Activated CD4-positive, alpha-beta T cell treated with anti-CD3 and anti-CD28 coated beads, Interleukin-2, amount 50 U/mL, for 4 hours (primary cell): ENCODE data around the gene OPCML.

ENCODE experiments used
- DNase-seq, 2 experiments: peaks; one replicate each; pipeline ENCODE4 v3.0.0-alpha.2; 2020

Gene OPCML

DNA sequence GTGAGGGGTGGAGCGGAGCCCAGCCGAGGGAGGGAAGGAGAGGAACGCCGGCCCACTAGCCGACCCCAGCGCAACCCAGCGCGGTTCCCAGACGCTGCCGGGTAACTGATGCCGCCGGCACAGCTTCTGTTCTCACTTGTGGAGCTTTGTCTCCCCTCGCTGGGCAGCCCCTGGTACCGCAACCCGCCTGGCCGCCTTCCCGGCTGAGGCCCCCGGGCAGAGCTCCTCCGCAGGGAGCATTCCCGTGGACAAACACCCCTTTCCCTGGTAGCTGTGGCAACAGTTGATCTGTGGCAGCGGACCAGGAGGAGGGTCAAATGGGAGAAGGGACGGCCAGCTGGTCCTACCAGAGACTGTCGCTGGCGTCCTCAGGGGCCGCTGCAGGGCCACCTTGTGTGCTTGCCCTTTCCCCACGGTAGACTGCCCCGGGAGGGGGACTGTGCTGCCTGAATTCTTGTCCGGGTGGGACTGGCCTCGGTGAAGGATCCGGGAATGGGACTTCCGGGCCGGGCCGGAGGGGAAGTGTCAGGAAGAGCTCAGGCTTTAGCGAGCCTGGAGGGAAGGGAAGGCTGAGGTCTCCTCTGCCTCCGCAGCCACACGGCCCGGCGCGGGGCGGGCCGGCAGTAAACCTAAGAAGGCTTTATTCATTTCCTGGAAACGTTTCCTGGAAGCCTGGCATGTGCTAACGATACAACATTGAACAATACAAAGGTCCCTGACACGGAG, 468.0 kb downstream of the OPCML start:
- DNase-seq = no peak

DNA sequence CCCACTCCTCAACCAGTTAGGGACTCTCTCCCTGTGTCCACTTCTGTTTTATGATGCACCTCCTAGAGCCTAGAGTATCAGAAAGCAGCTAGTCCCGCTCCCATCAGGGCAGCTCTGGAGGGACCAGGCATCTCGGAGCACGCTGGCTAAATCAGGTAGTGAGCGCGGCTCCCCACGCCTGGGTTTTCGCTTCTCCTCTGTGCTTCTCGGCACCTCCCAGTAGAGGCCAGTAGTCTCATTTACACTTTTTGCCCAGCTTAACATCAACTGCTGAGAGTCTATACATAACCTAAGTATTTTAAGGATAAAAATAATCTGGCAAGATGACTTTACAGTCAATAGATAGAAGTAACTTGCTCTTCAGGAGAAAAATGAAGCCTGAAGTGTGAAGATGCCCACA, 473.8 kb downstream of the OPCML start:
- no peak for DNase-seq

DNA sequence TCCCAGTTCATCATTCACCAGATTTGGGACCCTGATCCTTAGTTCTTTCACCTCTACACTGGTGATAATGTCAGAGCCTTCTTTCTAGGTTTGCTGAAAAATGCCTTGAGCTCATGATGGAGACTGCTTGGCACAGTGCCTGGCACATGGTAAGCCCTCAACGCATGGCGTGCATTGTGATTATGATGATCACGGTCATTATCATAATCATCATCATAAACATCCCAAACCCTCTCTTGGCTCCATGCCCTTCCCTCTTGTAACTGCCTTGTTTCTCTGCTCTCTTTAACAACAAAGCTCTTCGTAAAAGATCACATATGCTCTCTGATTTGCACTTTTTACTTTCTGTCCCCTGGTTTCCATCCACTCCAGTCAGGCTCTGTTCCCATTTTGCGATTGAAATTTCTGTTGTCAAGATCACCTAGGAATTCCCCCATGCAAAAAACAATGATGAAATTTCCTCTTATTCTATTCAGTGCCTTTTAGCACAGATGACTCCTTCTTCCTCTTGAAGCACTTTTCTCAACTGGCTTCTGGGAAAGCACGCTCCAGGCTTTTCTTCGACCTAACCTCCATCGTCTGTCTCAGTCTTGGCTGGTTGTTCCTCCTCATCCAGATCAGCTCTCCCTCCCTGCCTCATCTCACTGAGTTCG, 479.1 kb downstream of the OPCML start:
- DNase-seq = no peak

DNA sequence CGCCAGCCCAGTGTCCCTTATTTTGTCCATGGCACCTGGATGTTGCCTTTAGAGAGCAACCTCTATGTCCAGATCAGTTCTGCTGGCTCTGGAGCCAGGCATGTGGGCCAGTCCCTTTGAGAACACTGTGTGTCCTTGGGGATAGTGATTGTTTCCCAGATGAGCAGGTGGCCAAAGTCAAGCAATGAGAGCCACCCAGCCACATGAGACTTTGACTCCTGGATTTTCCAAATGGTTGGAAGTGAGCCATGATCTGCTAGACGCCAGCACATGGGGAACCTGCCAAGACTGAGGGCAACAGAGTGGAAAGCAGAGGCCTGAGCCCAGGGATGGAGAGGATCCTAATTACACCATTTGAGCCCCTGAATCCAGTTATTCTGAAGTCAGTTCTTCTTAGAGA, 479.8 kb downstream of the OPCML start:
- no peak for DNase-seq

DNA sequence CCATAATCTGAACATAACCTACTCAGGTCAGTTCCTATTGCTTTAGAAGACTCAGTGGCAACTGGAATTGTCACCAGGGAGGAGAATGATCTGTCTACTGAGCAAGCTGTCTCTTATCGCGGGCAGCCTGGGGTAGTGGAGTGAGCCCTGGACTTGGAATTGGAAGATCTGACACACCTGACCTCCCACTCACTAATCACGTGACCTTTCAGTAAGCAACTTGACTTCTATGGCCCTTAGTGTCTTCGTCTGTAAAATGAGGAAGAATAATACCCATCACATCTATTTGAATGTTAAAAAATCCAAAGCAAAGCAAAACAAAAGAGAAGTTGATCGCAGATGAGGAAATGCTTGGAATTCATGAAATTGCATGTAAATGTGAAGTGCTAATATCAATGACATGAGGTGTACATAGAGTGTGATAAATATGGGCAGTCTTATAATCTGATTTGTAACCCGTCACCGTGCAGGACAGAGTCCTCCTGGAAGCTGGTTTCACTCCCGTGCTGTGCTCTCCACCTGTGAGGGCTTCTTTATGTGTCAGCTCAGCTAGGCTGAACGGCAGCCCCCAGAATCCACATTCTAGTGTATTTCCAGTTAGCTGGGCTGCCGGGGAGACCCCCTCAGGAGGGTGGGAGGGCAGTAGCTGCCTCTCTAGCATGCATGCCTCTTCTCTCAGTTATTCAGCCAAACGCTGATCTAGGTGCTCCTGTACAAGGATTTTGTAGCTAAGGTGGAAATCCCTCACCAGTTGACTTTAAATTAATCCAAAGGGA, 482.9 kb downstream of the OPCML start:
- DNase-seq = no peak

DNA sequence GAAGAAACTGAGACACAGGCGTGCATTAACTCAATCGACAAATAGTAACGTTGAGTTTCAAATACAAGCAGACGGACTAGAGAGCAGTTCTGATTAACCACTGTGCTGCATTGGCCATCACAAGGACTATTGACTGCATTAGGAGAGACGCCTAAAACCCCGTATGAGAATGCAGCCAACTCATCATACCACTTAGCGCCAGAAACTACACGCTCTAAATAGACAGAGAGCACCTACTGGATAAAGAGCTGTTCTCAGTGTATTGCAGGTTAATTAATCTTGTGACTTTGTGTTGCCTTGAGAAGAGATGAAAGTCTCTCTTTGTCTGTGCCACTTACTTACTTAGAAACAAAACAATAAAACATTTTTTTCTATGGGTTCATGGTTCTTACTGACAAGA, 484.0 kb downstream of the OPCML start:
- no peak for DNase-seq

DNA sequence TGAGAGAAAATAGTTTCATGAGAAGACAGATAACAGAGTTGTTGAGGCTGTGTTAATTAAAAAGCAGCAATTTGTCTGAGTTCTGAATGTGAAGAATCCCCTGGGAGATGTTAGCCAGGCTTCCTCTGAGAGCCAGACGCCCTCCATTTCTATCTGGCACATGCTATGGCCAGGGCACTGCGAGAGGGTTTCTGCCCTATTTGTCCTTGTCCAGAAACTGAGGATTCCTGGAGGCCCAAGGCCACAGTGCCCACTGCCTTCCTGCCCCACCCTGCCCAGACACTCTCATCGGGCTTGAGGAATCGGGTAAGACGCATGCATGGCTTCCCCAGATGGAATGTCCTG, 484.6 kb downstream of the OPCML start:
- DNase-seq = no peak

DNA sequence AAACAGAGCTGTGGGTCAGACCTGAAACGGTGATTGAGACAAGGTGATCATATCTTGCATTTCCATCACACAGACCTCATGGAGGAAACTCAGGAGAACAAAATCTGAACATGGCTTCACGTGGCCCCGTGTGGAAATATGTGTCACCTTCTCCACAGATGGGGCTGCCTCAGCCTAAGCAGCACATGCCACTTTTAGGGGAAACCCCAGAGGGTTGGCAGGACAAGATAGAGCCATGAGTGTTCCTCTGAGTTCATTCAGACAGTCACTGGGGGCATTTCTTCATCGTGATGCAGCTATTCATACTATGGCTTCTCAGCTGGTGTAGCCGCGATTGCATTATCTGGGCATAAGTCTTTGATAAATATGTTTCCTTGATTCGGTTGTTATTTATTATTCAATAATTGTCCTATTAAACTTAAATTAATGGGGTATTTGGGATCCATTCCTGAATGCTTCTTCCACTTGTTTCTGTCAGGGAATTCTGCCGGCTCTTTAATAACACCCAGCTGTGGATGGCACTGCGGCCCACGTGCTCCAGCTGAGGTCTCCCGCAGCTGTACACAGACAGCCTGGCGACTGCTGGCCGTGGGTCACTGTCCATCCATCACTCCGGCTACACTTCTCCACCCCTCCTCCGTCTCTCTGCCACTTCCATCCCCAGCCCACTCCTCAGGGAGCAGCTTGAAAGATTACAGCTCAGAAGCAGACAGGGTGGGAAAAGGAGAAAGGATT, 485.1 kb downstream of the OPCML start:
- no peak for DNase-seq

DNA sequence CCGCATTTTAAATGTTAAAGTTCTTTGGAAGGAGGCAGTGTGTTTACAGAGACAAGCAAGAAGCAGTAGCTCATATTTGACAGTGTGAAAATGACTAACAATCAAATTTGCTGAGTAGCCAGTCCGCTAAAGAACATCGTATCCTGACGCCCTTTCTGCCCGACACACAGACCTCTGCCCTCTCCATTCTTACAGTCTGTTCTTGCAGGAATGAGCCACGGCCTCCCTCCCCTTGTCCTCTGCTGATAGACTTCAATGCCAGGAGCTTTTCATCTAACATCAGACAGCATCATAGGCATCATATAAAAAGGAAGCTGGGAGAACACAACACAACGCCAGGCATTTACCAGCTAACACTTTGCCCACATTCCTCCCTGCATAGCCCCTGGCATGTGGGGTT, 486.0 kb downstream of the OPCML start:
- DNase-seq = no peak

DNA sequence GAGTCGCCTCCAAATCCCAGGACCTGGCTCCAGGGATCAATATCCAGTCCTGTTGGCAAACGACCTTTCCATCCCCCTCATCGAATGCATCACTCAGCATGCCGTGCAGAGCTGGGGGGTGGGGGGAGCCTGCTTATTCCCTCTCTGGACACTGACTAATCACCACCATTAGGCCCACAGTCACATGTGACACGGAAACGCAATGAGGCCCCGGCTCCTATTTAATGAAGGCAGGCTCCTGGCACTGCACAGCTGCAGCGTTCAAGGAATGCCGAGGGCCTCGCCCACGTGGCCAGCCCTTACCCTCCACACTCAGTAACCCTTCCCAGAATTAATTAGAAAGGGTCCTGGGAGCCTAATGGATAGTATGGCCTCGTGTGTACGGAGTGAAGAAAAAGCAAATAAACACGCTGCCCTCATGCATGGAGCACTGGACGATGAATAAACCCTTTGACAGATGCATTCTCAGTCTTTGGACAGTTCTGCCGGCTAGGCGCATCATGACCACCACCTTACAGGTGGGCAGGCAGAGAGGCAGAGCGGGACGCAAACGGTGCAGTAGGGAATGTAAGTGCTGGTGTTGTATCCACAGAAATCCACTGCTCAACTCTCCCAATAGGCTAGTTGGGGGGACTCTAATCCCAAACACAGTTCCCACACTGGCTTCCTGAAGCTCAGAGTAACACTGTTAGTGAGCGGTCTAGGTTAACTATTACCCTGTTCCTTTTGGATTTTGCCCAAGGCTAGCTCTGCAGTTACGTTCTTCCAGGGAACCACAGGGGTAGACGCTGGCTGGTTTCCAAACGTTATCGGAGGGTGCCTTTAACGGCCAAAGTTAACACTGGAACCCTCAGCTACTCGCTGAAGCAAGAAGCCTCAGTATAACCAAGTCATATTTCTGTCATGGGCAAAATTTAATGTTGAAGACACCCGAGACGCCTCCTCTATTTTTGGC, 490.1 kb downstream of the OPCML start:
- DNase-seq = no peak

DNA sequence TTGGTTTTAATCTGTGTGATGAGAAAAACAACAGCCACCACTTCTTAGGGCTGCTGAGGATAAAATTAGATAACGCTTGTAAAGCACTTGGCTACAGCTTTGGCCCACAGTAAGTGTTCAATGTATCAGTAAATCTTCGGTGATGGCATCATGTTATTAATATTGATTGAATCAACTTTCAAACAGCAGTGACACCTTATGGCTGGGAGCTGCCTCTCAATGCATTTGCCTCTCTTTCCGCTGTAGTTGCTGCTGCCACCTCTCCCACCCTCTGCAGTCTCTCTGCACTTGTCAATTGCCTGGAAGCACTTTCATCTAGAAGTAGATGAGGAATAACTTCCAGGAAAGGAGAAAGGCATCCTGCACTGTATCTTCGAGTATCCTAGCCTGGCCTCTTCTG, 491.1 kb downstream of the OPCML start:
- DNase-seq = no peak

DNA sequence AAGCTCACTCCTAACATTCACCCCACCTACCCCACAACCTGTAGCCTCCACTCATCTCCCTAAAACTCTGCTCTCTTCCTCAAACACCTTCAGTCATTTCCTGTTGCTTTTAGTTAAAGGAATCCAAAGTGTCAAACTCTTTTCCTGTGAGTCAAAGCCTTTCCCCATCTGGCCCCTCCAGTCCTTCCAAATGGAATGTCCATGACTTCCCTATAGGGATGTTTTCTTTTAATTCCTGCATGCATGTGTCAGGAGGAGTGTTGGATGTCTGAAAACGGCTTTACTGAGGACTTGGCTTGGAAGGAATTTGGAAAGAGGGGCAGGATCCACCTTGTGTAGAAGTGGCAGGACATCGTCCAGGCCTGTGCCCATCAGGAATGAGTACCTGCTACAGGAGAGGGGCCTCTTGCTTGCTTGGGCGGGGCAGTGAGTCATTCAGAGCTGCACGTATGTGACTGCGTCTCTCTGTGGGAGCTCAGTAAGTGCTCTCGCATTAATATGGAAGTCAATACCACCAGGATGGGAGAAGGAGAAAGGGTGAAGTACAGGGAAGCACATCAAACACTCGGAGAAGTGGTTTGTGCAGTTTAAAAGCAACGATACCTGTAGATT, 491.9 kb downstream of the OPCML start:
- no peak for DNase-seq

DNA sequence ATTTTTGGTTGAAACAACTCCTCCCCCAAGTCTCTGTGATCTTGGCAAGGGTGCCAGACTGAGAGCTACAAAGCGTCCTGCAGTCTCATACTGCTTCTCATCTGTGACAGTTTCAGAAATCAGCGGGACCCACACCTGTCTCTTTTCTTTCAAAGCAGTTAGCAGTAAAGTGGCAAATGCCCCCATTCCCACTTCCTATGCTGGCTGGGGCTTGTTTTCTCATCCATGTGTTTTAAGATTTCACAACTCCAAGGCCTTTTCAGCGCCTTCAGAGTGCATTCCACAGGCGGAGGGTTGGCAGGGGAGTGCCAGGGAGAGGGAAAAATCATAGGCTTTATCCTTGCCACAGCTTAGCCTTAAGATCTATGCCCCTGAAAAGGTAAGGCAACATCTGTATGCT, 493.5 kb downstream of the OPCML start:
- DNase-seq = no peak

DNA sequence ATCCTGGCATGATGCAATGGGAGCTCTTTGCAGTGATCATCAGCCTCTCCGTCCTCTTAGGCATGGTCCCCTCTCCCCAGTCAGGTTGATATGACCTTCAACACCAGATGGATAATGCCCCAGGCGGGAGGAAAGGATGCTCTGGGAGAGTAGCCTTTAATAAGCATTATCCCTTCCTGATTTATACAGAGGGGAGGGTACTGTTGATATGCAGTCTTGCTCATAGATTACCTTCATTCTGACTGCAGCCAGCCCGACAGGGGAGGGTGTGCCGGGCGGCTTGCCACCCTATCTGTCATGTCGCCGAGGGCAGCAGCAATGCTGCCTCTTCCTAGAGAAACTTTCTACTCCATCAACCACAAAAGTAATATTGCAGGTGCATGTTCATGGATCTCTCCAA, 497.4 kb downstream of the OPCML start:
- no peak for DNase-seq

DNA sequence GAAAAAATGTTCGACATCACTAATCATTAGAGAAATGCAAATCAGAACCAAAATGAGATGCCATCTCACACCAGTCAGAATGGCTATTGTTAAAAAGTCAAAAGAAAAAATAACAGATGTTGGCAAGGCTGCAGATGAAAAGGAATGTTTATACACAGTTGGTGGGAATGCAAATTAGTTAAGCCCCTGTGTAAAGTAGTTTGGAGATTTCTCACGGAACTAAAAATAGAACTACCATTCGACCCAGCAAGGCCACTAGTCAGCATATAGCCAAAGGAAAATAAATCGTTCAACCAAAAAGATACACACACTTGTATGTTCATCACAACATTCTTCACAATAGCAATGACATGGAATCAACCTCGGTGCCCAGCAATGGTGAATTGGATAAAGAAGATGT, 503.2 kb downstream of the OPCML start:
- DNase-seq = no peak

DNA sequence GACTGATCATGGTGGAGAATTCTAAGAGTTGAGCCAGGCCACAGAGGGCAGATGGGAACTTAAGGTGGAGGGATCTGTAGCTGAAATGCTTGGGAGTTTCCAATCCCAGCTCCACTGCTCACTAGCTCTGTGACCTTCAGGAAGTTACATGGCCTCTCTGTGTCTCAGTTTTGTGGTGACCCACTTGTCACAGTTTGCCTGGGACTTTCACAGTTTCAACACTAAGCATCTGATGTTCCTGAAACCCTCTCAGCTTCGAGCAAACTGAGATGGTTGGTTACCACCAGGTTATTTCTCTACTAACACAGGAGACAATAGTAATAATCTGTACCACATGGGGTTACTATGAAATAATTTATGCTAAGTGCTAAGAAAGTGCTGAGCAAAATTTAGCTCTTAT, 505.3 kb downstream of the OPCML start:
- no peak for DNase-seq

DNA sequence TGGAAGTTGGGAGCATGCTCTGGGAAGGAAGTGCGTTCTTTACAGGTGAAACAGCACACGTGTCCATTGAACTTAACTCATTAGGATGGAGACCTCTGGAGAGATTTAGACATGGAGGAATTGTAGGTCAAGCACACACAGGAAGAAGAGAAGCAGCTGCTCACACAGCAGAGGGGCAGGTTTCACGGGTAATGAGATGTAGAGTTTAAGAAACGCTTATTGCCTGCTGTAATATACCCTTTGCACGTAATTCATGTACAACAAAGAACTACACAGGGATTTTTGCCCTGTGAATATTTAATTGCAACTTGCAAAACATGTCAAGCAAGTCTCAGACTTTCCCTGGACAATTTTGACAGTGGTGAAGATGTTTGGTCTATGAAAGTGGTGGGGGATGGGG, 508.0 kb downstream of the OPCML start:
- no peak for DNase-seq

DNA sequence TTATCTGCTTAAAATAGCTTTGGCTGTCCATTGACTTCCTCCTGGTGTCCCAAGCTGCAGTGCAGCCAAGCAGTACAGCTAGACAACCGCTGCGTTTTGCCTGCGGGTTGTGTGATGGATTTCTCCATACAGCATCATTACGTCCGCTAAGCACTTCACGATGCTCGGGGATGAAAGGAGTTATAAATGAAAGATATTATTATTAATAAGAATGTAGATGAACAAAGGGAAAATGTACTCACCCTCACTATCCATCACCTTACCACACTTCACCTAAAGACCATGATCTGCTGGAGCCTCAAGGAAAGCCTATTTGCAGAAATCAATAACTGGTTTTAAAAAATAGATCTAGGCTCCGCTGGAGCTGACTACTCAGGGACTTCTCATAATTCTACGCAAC, 509.1 kb downstream of the OPCML start:
- no peak for DNase-seq

DNA sequence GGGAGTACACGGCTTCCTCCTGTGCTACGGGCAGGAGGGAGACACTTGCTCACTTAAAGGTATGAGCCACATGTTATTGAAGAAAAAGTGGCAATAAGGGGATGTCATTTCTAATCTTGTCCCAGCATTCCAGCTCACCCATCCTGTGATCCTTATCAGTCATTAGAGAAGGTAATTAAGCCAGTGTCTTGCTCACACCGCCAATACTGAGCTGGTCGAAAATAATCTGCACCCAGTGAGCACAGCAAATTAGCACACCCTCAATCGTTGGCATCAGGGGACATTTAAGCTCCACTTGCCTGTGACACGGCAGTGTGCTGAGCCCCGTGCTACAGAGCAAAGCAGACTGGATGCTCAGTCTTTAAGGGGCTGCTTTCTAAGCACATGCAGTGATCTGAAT, 510.7 kb downstream of the OPCML start:
- no peak for DNase-seq

DNA sequence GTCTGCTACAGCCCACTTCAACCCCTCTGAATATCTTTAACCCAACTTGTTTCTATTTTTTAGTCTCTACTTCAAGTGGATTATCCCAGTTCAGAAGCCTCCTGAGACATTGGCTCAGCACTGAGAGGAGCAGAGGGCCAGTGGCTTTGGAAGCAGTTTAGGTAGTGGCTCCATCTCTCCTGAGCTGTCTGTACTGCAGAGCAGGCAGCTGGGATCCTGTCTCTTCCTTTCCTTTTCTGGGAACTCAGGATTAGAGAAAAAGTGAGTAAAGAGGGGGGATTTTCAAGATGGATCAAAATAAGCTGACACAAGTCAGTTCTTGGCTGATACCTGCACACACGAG, 512.0 kb downstream of the OPCML start:
- no peak for DNase-seq

DNA sequence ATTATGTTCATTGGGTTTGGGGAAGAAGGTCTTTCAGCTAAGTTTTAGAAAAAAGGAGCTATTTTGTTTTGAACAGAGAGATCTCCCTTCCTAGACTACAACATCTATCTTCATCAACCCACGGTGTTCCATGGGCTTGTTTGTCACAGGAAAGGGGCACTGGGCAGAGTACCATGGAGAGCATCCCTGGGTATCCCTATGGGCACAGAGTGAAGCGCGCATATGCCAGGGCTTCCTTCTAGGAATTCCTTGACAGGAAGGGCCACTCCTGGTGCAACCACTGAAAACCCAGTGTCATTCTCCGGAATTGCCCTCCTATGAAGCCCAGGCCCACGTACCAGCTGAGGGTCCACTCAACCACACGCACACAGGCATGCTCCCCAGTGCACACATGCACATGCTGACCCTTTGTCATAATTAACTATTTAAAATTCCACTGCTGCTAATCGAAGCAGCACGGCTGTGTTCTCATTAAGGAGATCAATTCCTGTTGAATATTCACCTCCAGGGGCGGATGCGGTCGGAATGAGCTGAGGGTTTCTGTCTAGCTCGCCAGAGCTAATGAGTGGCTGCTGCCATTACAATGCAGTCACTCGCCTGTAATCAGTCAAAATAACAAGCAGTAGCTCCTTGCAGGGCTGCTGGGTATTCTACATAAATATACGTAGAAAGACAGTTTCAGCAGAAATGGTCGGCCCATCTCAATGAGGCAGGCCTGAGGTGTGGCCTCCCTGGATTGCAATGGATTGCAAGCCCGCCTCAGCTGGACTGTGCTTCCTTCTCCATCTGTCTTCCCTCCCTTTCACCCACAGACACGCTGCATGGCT, 512.5 kb downstream of the OPCML start:
- DNase-seq = no peak
